Ovary (tissue), 9 donors: ENCODE results near the gene ZNF622. TPM values are rescaled to one million over a fixed set of nuclear protein-coding genes. Genes with fewer than 3 reads are reported as not detected.

Experiments
- DNase-seq, 5 donors: peaks; one replicate each; pipeline ENCODE4 v3.0.0-alpha.2; 2019 to 2020
- H3K27ac ChIP-seq, 2 donors: fragments of 200-600 bp; one replicate each; pipeline versions ENCODE4 v1.5.1 to v1.8.0; 2019 to 2022
- H3K27me3 ChIP-seq: fragments of 200-600 bp; one replicate; pipeline ENCODE4 v1.8.0; 2022
- H3K36me3 ChIP-seq: fragments of 200-600 bp; sonication (generic); one replicate; pipeline ENCODE4 v1.5.1; 2019
- H3K4me1 ChIP-seq: one replicate; pipeline ENCODE4 v1.8.1; 2013; ENCODE audit warnings: mild to moderate bottlenecking, moderate library complexity; ENCODE audit not compliant: insufficient read depth
- H3K4me3 ChIP-seq: fragments of 200-600 bp; sonication (generic); one replicate; pipeline ENCODE4 v1.5.1; 2017
- H3K9me3 ChIP-seq, 2 donors: fragments of 200-600 bp in 1 of 2; sonication (generic) in 1 of 2; one replicate each; pipeline versions ENCODE4 v1.5.1 to v1.8.1; 2013 to 2019; ENCODE audit warnings: mild to moderate bottlenecking in 1 of 2, moderate library complexity in 1 of 2
- EP300 ChIP-seq: sonication (generic); formaldehyde crosslinking; IDR thresholded peaks from one replicate; pipeline ENCODE4 v1.6.1; 2017; ENCODE audit warnings: antibody characterized with exemption
- POLR2A ChIP-seq: fragments of 450-650 bp; IDR thresholded peaks from one replicate; pipeline ENCODE4 v1.6.1; 2017; ENCODE audit warnings: antibody characterized with exemption, mild to moderate bottlenecking, moderate library complexity
- WGBS, 3 donors: extraction: QIAGEN DNeasy Blood & Tissue Kit in 1 of 3; methylation state at CpG; one replicate each; pipeline versions ENCODE4 v1.1.5 to v1.1.7; 2013 to 2017; 5-methylcytosine and 5-hydroxymethylcytosine counted together
- intact Hi-C, 4 donors: fragments of 100-400 bp; cut with DNase I; formaldehyde crosslinking; loops; one replicate each; pipeline versions ENCODE4 v1.11.0 to v1.15.1; 2022 to 2023
- polyA plus RNA-seq, 2 donors: library from polyadenylated mRNA; stranded (reverse); fragments of 200-250 nt in 1 of 2; fragments of 350-450 nt in 1 of 2; fragmentation: Illumina TruSeq in 1 of 2; extraction: RNeasy Lipid Tissue Mini Kit (QIAGEN cat#74804) in 1 of 2; gene quantifications; one replicate each; pipeline ENCODE4 v1.2.3, GENCODE V29; 2013 to 2014
- total RNA-seq, 7 donors: library from RNA; depleted of rRNA in 2 of 7; stranded (reverse); fragments of >200 nt in 2 of 7; fragmentation: NEBNext Ultra II Directional in 3 of 7; extraction: Animal tissue kit (Norgen Biotek cat#: 25700) in 3 of 7; gene quantifications; one replicate each; pipeline versions ENCODE4 v1.1.0 to v1.2.4, GENCODE V29; 2016 to 2023
- TF ChIP-seq, protein P1 (sequence below), 3 donors: fragments of 450-650 bp in 2 of 3; fragments of 200-600 bp in 1 of 3; IDR thresholded peaks; one replicate each; pipeline versions ENCODE4 v1.5.1 to v1.8.0; 2016 to 2022; ENCODE audit warnings: antibody characterized with exemption in 3 of 3, mild to moderate bottlenecking in 1 of 3
- donor health status: DM: no; HTN: no; CAD: no; lungs with moderate emphysema.
- donor health status: DM: no; HTN: no; CAD: no.
- donor health status: Bipolar disorder and iron deficiency.
- donor health status: DM: yes; HTN: yes; CAD: no.
- donor health status: DM: no; HTN: no; CAD: no.
- donor health status: DM: yes; HTN: yes; CAD: no.

Gene ZNF622
- total and polyA plus RNA-seq, 9 donors: 18.0 to 27.2 (median 20.5) TPM

DNA sequence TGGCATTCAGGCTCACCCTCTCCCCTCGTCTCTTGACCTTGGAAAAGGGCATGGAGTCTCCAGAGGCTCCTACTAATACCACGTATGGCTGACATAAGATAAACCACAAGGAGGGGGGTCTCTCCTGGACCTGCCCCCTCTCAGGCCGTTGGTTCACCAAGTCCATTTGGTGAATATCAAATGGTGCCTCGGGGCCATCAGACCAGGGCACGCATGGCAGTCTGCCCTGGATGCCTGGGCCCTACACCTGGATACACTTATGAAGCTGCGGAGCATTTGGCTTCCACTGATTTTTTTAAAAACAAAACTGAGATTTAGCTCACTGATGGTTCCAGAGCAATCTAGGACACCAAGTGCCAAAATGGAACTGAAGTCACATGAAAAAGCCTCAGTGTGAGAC is 40.3 kb upstream of the ZNF622 start:
- Histone ChIP-seq H3K4me1 (peaks cover 3% of the 10 kb centered on the region), H3K36me3 (no peaks in the 10 kb centered on the region), H3K9me3 (no peaks in the 10 kb centered on the region), H3K27me3 (no peaks in the 10 kb centered on the region), H3K27ac (no peak overlapping the region), H3K4me3 (no peak overlapping the region)
- WGBS, 3 donors: 85 to 89% (median 88%) methylated on average over 6 of the region's 6 CpGs
- TF ChIP-seq, protein P1, sequence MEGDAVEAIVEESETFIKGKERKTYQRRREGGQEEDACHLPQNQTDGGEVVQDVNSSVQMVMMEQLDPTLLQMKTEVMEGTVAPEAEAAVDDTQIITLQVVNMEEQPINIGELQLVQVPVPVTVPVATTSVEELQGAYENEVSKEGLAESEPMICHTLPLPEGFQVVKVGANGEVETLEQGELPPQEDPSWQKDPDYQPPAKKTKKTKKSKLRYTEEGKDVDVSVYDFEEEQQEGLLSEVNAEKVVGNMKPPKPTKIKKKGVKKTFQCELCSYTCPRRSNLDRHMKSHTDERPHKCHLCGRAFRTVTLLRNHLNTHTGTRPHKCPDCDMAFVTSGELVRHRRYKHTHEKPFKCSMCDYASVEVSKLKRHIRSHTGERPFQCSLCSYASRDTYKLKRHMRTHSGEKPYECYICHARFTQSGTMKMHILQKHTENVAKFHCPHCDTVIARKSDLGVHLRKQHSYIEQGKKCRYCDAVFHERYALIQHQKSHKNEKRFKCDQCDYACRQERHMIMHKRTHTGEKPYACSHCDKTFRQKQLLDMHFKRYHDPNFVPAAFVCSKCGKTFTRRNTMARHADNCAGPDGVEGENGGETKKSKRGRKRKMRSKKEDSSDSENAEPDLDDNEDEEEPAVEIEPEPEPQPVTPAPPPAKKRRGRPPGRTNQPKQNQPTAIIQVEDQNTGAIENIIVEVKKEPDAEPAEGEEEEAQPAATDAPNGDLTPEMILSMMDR (IDR thresholded peaks at IDR 0.05): no peak
- no peak for TF ChIP-seq POLR2A
- TF ChIP-seq EP300: no peak
- intact Hi-C loops: no loop called here
- DNase-seq: no peak

DNA sequence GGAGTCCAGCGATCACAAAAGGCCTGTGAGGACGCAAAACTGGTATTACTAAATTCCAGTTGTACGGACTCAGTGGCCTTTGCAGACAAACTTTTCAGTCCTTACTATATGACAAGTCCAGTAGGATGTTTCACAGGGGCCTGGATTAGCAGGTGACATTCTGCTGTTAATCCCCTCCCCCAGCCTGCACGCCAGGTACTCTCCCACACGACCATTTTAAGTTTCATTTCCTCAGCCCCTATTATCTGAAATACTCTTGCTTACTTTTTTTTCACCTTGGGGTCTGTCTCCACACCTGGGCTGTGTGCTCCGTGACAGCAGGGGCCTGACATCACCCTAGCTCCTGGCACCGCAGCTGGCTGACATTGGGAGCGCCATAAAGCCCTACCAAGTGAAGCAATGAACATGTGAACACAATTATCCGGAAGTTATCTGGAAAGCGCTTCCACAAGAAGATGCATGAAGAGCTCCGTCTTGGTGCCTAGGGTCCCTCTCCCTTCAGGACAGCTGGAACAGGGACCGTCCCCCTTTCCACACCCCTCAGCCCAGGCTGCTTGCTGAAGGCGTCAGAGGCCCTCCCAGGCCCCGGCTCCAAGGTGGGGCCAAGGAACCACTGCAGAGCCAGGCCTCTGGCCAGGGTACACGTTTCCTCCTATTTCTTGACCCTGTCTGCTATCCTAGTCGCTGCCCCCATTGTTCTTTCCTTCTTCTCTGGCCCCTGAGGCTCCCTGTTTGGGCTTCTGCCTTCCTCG is 39.7 kb upstream of the ZNF622 start:
- Histone ChIP-seq H3K27ac (no peak overlapping the region), H3K9me3 (no peaks in the 10 kb centered on the region), H3K27me3 (no peaks in the 10 kb centered on the region), H3K36me3 (no peaks in the 10 kb centered on the region), H3K4me3 (no peak overlapping the region), H3K4me1 (peaks cover 3% of the 10 kb centered on the region)
- DNase-seq: no peak
- intact Hi-C loops: no loop called here
- no peak for TF ChIP-seq POLR2A
- TF ChIP-seq, protein P1 (IDR thresholded peaks at IDR 0.05): no peak
- WGBS, 3 donors: 88 to 92% (median 89%) methylated on average over 17 of the region's 17 CpGs

DNA sequence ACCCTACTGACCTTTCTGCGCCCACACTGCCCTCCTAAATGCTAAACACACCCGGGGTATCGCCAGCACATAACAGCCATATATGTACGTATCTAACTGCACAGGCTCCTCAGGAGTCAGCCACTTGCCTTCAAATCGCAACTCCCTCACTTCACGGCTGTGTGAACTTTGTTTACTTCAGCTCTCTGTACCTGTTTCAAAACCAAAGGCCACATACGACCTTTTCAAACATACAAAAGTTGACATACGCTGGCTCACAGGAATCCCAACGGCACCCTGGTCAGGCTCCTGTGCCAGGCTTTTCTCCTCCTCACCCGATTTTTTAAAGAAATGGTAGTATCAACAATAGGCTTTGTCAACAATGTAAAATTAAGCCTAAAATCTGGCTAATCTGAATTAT is 39.0 kb upstream of the ZNF622 start:
- H3K36me3 ChIP-seq: no peaks in the 10 kb centered on the region
- TF ChIP-seq, protein P1 (IDR thresholded peaks at IDR 0.05): no peak
- TF ChIP-seq EP300 (no peak), POLR2A (no peak)
- no peaks in the 10 kb centered on the region for H3K9me3 ChIP-seq
- peaks cover 3% of the 10 kb centered on the region for H3K4me1 ChIP-seq
- intact Hi-C loops: no loop called here
- H3K27me3 ChIP-seq: no peaks in the 10 kb centered on the region
- DNase-seq: no peak
- H3K4me3 ChIP-seq: no peak overlapping the region
- 92 to 96% (median 93%) methylated on average over 10 of the region's 10 CpGs for WGBS, 3 donors
- H3K27ac ChIP-seq: no peak overlapping the region

DNA sequence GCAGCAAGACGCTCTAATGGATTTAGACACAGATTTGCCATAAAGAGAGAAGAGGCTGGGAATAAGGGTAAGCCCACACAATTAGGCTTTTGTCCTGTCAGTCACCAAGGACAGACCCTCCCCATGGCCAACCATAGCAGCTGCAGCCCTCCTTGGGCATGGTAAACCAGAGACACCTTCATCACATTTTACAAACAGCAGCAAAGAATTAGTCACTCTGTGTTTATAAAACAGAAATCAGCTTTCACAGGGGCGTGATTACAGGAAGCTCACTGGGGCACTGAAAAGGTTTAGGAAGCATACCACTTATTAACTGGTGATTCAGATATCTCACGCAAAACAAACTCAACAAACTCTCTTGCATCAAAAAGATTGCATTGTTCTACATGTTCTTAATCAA is 37.3 kb upstream of the ZNF622 start:
- WGBS, 3 donors: 64 to 73% (median 70%) methylated on average over 3 of the region's 3 CpGs
- DNase-seq: no peak
- H3K4me1 ChIP-seq: no peaks in the 10 kb centered on the region

More for the DNA sequence above, 37.3 kb upstream of the ZNF622 start:
- TF ChIP-seq, protein P1 (IDR thresholded peaks at IDR 0.05): no peak
- TF ChIP-seq EP300: no peak
- no peak for TF ChIP-seq POLR2A
- H3K9me3 ChIP-seq: no peaks in the 10 kb centered on the region
- no peak overlapping the region for H3K27ac ChIP-seq
- H3K4me3 ChIP-seq: no peak overlapping the region
- intact Hi-C loops: no loop called here
- H3K27me3 ChIP-seq: no peaks in the 10 kb centered on the region
- H3K36me3 ChIP-seq: no peaks in the 10 kb centered on the region
